Iris pigment epithelial cell (primary cell): Measurements from ENCODE around the gene GLB1L3.
"Not testable (repeated sequence)": the region's sequence is repeated elsewhere in the genome, so short reads cannot be mapped to it uniquely, and the experiment has no call there.

ENCODE experiments used
- DNase-seq: peaks from one replicate; pipeline ENCODE4 v3.0.0-alpha.2; 2011; ENCODE audit warnings: low read depth

The GLB1L3 gene

DNA sequence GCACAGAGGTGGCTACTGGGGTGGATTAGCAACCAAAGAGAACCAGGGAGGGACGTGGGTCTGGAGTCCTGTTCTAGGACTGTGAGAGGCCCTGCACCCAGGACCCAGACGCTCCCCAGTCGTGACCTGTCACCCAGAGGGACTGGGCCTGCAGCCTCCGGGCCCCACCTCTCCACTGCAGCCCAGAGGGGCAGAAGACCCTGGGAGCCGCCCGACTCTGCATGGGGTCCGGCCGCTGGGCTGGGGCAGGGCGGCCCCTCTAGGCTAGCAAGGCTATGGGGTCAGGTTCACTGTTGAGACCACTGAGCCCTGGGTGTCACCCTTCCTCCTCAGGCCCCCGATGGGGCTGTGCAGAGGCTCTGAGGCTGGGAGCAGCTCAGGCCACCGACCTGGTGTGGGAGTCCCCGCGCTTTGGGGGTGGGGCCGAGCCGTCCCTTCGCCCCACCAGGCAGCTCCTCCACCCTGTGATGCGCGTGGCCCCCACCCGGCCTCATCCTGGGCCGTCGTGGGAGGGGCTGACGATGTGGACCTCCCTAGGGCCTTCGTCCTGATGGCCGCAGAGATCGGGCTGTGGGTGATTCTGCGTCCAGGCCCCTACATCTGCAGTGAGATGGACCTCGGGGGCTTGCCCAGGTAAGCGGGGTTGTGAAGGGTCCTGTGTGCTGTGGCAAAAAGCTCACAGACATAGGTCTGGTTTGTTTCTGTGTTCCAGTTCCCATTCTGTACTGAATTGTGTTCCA lies 68.5 kb downstream of the GLB1L3 start:
- DNase-seq = not testable (repeated sequence)

GRCh38 chr11:134345237-134345550 lies 69.0 kb downstream of the GLB1L3 start:
- no peak for DNase-seq

- no peak for DNase-seq
These were observed 70.2 kb downstream of the GLB1L3 start for GRCh38 chr11:134346101-134346975.

DNA sequence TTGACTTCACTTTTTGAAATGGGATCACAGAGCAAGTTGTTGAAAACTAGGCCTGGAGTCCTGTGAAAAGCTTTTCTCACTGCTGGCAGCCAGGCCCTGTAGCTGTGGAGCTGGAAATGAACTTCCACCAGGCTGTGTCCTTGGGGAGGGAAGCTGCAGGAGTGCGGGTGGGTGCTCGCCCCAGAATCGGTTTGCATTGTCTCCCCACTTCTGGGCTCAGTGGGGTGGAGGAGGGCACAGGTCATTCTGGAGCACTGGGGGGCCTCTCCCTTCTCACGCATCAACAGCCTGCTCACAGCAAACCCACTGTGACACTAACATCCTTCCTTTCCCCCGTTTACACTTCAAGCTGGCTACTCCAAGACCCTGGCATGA lies 70.8 kb downstream of the GLB1L3 start:
- DNase-seq = no peak

DNA sequence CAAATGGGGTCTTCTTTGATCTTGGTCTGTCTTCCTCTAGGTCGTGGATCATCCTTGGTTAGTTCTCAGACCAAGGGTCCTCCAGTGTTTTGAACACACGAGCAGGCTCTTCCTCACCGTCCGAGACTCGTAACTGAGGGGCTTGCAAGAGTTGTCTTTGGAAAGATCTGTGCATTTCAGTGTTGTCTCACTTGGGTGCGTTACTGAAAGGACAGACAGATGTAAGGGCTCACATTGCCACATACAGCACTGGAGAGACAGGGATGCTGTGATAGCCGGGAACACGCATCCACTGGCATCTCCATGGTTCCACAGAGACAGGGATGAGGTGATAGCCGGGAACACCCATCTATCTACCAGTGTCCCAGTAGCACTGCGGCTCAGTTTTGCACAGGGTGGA lies 71.3 kb downstream of the GLB1L3 start:
- DNase-seq = no peak

- DNase-seq = no peak
These were observed 73.1 kb downstream of the GLB1L3 start for GRCh38 chr11:134349109-134349801.

DNA sequence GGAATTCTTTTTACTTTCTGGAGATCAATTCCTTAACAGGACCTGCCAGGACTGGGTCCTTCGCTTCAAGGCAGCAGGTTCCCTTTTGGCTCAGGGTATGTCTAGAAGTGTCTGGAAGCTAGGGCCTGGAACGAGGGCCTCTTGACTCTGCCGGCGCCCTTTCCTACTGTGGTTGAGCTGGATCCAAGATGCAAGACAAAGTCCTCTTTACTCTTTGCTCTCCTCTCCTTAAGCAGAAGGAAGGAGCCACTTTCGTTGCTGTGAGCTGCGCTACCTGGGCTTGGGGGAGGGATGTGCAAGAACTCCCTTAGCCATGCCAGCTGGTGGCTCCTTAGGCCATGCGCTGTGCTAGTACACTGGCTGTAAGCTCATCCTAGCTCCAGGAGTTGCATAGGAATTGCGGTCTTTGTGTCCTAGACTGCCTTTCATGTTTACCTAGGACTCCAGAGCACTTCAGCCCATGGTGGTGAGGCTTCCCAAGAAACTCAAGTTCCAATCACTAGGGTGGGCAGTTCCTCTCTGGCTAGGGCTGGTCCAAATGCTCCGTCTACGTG lies 73.7 kb downstream of the GLB1L3 start:
- no peak for DNase-seq

DNA sequence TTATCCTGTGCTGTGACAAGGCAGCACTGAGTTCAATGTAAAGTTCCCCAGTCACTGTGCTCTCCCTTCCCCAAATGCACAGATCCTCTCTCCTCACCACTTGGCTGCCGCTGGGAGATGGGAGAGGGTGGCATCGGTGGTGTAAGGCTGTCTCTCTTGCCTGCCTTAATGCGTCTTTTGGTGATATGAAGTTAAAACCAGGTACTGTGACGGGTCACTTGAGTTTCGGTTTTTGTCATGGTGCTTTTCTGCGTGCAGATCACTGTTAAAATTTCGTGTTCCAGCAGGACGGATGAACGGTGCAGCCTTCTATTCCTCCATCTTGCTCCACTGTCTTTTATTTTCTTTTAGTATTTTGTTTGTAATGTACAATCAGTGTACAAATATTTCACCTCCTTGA lies 74.2 kb downstream of the GLB1L3 start:
- no peak for DNase-seq

- no peak for DNase-seq
These were observed 75.9 kb downstream of the GLB1L3 start for GRCh38 chr11:134352111-134352510.

DNA sequence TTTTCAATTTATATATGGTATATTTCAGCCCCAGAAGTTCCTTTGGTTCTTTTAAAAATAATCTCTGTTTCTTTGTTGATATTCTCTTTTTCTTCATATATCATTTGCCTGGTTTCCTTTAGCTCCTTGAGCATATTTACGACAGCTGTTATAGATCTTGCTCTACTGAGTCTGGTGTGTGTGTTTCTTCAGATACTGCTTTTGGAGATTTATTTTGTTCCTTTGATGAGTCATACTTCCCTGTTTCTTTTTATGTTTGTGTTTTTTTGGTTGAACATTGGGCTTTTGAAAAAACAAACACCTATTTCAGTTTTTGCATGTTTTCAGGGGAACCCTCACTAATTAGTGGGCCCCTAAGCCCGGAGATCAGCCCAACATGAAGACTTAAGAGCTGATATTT lies 79.0 kb downstream of the GLB1L3 start:
- DNase-seq = no peak

GRCh38 chr11:134355656-134356055 lies 79.5 kb downstream of the GLB1L3 start:
- DNase-seq = no peak

- no peak for DNase-seq
These were observed 80.7 kb downstream of the GLB1L3 start for GRCh38 chr11:134356656-134357544.

DNA sequence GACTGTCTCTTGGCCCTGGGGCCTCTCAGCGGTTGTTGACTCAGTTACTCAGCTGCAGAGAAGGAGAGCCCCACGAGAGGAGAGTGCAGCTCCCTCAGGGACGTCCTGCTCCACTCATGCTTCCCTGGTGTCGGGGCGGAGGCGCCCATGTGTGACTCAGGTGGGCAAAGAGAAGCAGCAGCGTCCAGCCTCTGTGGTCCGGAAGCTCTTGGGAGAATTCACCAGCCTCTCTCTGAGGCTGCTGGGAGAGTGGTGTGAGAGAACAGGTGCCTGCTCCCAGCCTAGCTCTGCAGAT lies 81.3 kb downstream of the GLB1L3 start:
- no peak for DNase-seq

- DNase-seq = no peak
These were observed 82.1 kb downstream of the GLB1L3 start for GRCh38 chr11:134358165-134358855.

DNA sequence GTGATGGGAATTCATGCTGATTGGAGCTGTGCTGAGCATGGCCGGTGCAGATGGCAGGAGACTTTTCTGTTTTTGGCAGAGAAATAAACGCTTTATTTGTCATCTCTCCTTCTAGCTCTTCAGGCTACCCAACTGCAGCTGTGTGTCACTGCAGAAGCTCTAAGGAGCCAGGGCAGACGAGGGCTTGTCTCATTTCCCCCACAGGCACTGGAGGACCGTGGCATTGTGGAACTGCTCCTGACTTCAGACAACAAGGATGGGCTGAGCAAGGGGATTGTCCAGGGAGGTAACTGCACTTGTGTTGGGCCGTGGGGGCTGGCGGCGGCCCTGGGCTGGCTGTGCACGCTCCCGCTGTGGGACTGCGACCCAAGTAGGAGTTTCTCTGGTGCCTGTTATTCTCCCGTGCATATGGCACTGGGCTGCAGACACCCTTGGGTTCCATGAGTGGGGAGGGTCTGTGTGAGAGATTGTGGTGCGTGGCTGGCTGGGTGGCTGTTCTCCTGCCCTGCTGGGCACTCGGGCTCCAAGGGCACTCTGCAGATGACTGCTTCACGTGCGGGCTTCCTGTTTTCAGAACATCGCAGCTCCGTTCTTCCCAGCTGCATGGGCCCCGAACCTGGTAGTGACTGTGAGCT lies 82.8 kb downstream of the GLB1L3 start:
- DNase-seq = no peak

GRCh38 chr11:134359646-134360045 lies 83.5 kb downstream of the GLB1L3 start:
- no peak for DNase-seq

GRCh38 chr11:134360050-134360835 lies 84.1 kb downstream of the GLB1L3 start:
- peak; percentile 60 for DNase-seq

DNA sequence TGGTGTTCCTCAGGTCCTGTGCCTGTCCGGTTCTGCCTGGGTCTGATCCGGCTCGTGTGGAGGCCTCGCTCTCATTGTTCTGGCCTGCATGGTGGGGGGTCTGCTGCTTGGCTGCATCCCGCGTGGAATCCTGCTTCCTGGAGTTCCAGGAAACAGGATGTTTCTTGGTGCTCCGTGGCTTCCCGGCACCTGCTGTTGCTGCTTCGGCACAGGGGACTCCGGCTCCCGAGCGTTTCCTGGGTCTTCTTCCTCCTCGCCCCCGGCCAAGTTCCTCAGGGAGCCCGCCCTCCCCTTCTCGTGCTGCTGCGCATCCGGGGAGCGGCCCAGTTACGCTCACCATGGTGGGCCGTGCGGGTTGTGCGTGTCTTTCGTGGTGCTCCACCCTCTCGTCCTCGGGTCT lies 85.5 kb downstream of the GLB1L3 start:
- no peak for DNase-seq

- DNase-seq = no peak
These were observed 86.2 kb downstream of the GLB1L3 start for GRCh38 chr11:134362192-134362901.
